K562 (cell line): Measurements from ENCODE around the gene SSR4. TPM values are rescaled to one million over a fixed set of nuclear protein-coding genes. Genes with fewer than 3 reads are reported as not detected.

ENCODE experiments used
- GTF2B ChIP-seq: IDR thresholded peaks from 2 replicates; pipeline ENCODE4 v1.6.1; 2011; ENCODE audit not compliant: insufficient read length; ENCODE audit errors: extremely low read depth
- NCOA1 ChIP-seq: fragments of 450-650 bp; IDR thresholded peaks from 2 replicates; pipeline ENCODE4 v1.6.1; 2016; ENCODE audit warnings: low read depth
- NRF1 ChIP-seq, 2 experiments: fragments of 450-650 bp; IDR thresholded peaks in 1 of 2; conservative IDR thresholded peaks in 1 of 2; 2 replicates each; pipeline ENCODE4 v1.6.1; 2014; ENCODE audit warnings: mild to moderate bottlenecking in 2 of 2
- PHB ChIP-seq: fragments of 250-450 bp; sonication (Bioruptor Pico); IDR thresholded peaks from 2 replicates; pipeline ENCODE4 v1.5.0; 2021
- PRPF4 ChIP-seq: fragments of 200-400 bp; formaldehyde crosslinking; IDR thresholded peaks from one replicate; pipeline ENCODE4 v1.6.1; 2017; ENCODE audit warnings: low read length, low read depth, mild to moderate bottlenecking; ENCODE audit not compliant: insufficient read depth, poor library complexity, severe bottlenecking
- RBM14 ChIP-seq: fragments of 200-400 bp; formaldehyde crosslinking; IDR thresholded peaks from 2 replicates; pipeline ENCODE4 v1.6.1; 2018; ENCODE audit warnings: low read depth, mild to moderate bottlenecking, low read length, moderate library complexity, borderline replicate concordance; ENCODE audit not compliant: insufficient read depth
- TOE1 ChIP-seq, 2 experiments: fragments of 450-650 bp in 1 of 2; sonication (generic) in 1 of 2; formaldehyde crosslinking in 1 of 2; IDR thresholded peaks; 2 replicates each; pipeline versions ENCODE4 v1.7.1 to v1.8.0; 2016 to 2022; ENCODE audit warnings: borderline replicate concordance in 2 of 2, mild to moderate bottlenecking in 2 of 2, antibody characterized with exemption in 1 of 2, inconsistent platforms in 1 of 2, low read depth in 1 of 2, missing genetic modification reagents in 1 of 2, moderate library complexity in 1 of 2
- ZNF79 ChIP-seq: fragments of 250-450 bp; sonication (Bioruptor Pico); IDR thresholded peaks from 2 replicates; pipeline ENCODE4 v1.4.0; 2020; ENCODE audit warnings: low read depth, mild to moderate bottlenecking, moderate library complexity
- polyA plus RNA-seq, 8 experiments: library from polyadenylated mRNA; depleted of rRNA in 4 of 8; stranded (reverse) in 5 of 8; unstranded in 3 of 8; fragments of >200 nt; fragmentation: Nextera tagmentation in 2 of 8; fragmentation: Illumina TruSeq in 1 of 8; extraction: Ambion mirVana in 2 of 8; extraction: Trizol in 1 of 8; gene quantifications; 2 replicates each; pipeline versions ENCODE4 v1.2.1 to v1.2.3, GENCODE V29; 2011 to 2014; ENCODE audit warnings: inconsistent platforms in 1 of 8, missing spikeins in 1 of 8
- total RNA-seq, 7 experiments: library from RNA; depleted of rRNA in 6 of 7; stranded (reverse); fragments of >200 nt in 6 of 7; fragmentation: Illumina TruSeq in 2 of 7; extraction: Trizol in 2 of 7; gene quantifications; 2 replicates each; pipeline versions ENCODE4 v1.2.1 to v1.2.3, GENCODE V29; 2011 to 2021; ENCODE audit warnings: low replicate concordance in 1 of 7
- TF ChIP-seq, protein P1 (sequence below): fragments of 250-450 bp; sonication (Bioruptor Pico); IDR thresholded peaks from 2 replicates; pipeline ENCODE4 v1.5.0; 2020; ENCODE audit warnings: mild to moderate bottlenecking, borderline replicate concordance
- TF ChIP-seq, protein P2 (sequence below): fragments of 450-650 bp; formaldehyde crosslinking; IDR thresholded peaks from 2 replicates; pipeline ENCODE4 v1.4.0; 2020; ENCODE audit warnings: mild to moderate bottlenecking, moderate library complexity
- TF ChIP-seq, protein P3 (sequence below), 2 experiments: fragments of 450-650 bp; formaldehyde crosslinking in 1 of 2; IDR thresholded peaks; 2 replicates each; pipeline versions ENCODE4 v1.4.0 to v1.6.1; 2014 to 2020; ENCODE audit warnings: mild to moderate bottlenecking in 2 of 2, borderline replicate concordance in 1 of 2, low read depth in 1 of 2

The SSR4 gene
- total and polyA plus RNA-seq, 9 of the 15 experiments (the other 6 are each of a cell fraction or from before 2014, with no cell fraction given) = 146 to 492 (median 272) TPM

DNA sequence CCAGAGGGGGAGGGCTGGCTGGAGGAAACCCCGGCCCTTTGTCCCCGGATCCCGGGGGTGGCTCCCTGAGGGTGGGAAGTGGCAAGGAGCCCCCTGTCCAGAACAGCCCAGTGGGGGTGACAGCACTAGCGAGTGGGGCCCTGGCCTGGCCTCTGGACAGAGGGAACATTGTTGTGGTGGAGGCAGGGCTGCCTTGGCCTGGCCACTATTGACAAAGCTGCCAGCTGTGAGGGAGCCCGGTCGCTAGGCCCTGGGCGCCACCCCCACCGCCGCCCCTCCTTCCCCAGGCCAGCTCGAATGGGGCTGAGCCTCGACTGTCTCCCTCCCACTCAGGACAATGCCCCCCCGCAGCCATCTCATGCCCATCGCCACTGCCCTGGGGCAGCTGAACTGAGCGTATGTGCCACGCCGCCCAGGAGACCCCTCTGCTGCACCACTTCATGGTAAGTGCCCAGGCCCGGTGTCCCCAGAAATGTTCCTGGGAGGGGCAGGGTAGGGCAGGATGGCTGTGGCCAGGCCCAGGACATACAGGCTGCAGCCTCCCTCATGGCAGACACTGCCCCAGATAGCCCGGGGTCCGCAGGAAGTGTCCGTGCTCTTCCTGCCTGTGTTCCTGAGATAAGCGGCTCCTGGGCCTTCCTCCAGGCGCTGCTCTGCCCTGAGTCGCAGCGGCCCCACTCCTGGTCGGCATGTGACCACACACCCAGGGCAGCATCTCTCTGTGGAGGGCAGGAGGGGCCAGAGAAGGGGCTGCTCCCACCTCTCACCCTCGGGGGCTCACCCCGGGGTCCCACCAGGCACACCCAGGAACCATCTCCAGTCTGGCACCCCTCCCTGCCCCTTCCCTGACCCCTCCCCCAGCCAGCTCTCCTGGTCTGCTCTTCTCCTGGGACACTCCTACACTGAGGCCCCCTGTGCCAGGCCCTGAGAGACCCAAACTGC lies 29.1 kb upstream of the SSR4 start (continued):
- TF ChIP-seq GTF2B (no peak), PRPF4 (no peak), NRF1 (conservative IDR thresholded peaks at IDR 0.05 in 1 of 2, IDR thresholded peaks at IDR 0.05 in 1 of 2) (peak; percentile 14 to 33; a peak in 1 of 4 replicates), RBM14 (no peak), TOE1 (IDR thresholded peaks at IDR 0.05; ENCODE audit: borderline replicate concordance) (peak; percentile 55; the same call in 1 of the 2 replicates), TOE1 (CRISPR knock-in tag; IDR thresholded peaks at IDR 0.05; ENCODE audit: borderline replicate concordance, low read depth) (no peak), NCOA1 (peak; percentile 79), PHB (CRISPR knock-in tag) (no peak), ZNF79 (no peak)
- TF ChIP-seq, protein P1, sequence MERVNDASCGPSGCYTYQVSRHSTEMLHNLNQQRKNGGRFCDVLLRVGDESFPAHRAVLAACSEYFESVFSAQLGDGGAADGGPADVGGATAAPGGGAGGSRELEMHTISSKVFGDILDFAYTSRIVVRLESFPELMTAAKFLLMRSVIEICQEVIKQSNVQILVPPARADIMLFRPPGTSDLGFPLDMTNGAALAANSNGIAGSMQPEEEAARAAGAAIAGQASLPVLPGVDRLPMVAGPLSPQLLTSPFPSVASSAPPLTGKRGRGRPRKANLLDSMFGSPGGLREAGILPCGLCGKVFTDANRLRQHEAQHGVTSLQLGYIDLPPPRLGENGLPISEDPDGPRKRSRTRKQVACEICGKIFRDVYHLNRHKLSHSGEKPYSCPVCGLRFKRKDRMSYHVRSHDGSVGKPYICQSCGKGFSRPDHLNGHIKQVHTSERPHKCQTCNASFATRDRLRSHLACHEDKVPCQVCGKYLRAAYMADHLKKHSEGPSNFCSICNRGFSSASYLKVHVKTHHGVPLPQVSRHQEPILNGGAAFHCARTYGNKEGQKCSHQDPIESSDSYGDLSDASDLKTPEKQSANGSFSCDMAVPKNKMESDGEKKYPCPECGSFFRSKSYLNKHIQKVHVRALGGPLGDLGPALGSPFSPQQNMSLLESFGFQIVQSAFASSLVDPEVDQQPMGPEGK (CRISPR knock-in tag) = no peak
- TF ChIP-seq, protein P2, sequence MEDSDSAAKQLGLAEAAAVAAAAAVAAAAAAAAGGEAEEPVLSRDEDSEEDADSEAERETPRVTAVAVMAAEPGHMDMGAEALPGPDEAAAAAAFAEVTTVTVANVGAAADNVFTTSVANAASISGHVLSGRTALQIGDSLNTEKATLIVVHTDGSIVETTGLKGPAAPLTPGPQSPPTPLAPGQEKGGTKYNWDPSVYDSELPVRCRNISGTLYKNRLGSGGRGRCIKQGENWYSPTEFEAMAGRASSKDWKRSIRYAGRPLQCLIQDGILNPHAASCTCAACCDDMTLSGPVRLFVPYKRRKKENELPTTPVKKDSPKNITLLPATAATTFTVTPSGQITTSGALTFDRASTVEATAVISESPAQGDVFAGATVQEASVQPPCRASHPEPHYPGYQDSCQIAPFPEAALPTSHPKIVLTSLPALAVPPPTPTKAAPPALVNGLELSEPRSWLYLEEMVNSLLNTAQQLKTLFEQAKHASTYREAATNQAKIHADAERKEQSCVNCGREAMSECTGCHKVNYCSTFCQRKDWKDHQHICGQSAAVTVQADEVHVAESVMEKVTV = no peak
- TF ChIP-seq, protein P3, sequence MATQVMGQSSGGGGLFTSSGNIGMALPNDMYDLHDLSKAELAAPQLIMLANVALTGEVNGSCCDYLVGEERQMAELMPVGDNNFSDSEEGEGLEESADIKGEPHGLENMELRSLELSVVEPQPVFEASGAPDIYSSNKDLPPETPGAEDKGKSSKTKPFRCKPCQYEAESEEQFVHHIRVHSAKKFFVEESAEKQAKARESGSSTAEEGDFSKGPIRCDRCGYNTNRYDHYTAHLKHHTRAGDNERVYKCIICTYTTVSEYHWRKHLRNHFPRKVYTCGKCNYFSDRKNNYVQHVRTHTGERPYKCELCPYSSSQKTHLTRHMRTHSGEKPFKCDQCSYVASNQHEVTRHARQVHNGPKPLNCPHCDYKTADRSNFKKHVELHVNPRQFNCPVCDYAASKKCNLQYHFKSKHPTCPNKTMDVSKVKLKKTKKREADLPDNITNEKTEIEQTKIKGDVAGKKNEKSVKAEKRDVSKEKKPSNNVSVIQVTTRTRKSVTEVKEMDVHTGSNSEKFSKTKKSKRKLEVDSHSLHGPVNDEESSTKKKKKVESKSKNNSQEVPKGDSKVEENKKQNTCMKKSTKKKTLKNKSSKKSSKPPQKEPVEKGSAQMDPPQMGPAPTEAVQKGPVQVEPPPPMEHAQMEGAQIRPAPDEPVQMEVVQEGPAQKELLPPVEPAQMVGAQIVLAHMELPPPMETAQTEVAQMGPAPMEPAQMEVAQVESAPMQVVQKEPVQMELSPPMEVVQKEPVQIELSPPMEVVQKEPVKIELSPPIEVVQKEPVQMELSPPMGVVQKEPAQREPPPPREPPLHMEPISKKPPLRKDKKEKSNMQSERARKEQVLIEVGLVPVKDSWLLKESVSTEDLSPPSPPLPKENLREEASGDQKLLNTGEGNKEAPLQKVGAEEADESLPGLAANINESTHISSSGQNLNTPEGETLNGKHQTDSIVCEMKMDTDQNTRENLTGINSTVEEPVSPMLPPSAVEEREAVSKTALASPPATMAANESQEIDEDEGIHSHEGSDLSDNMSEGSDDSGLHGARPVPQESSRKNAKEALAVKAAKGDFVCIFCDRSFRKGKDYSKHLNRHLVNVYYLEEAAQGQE (IDR thresholded peaks at IDR 0.05; ENCODE audit: borderline replicate concordance) = no peak; the same call in 1 of the 2 replicates
- TF ChIP-seq, protein P3 (CRISPR knock-in tag; IDR thresholded peaks at IDR 0.05; ENCODE audit: low read depth) = no peak
